HG02970 (cell line): ENCODE results near the gene TMEM80.
A peak's percentile ranks its signal among the peaks of the same experiment; 100 is the strongest.
"Not testable (repeated sequence)": the region's sequence is repeated elsewhere in the genome, so short reads cannot be mapped to it uniquely, and the experiment has no call there.

Experiments used
- ATAC-seq: cut with Tn5 transposase; IDR thresholded peaks from one replicate; pipeline ENCODE4 v1.9.1; 2021; ENCODE audit warnings: mild to moderate bottlenecking, moderate library complexity, moderate number of reproducible peaks; ENCODE audit not compliant: unreplicated experiment, low FRiP score

The TMEM80 gene

GRCh38 chr11:695538-696248, at the start of gene TMEM80:
TMEM80 (plus strand) TSS chr11:695816; CDS start chr11:695828, 12 bp downstream.
- ATAC-seq = peak; percentile 75

DNA sequence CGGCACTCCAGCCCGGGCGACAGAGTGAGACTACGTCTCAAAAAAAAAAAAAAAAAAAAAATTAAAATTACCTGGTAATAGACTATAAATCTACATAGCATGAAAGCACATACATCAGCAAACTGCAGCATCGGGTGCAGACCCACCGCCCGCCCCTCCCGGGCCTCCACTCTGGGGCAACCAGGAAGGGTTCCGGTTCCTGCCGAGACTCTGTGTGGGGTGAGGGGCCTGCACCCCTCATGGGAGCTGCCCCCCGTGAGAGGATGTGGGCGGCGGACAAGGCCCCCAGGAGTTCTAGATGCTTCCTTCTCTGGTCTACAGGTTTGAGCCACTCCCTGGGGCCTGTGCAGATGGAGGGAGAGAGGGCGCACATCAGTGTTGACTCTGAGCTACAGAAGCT, 49.4 kb upstream of the TMEM80 start:
- ATAC-seq = no peak

- not testable (repeated sequence) for ATAC-seq
Observed at GRCh38 chr11:647672-648158, 47.9 kb upstream of the TMEM80 start.

DNA sequence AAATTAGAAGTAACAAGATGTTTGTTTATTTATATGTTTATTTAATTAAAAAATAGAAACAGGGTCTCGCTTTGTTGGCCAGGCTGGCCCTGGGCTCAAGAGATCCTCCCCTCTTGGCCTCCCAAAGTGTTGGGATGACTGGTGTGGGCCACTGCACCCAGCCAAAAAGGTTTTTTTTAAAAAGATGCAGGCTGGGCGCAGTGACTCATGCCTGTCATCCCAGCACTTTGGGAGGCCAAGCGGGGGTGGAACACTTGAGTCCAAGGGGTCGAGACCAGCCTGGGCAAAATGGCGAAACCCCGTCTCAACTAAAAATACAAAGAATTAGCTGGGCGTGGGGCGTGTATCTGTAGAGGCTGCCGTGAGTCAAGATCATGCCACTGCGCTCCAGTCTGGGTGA, 45.1 kb upstream of the TMEM80 start:
- ATAC-seq = no peak

DNA sequence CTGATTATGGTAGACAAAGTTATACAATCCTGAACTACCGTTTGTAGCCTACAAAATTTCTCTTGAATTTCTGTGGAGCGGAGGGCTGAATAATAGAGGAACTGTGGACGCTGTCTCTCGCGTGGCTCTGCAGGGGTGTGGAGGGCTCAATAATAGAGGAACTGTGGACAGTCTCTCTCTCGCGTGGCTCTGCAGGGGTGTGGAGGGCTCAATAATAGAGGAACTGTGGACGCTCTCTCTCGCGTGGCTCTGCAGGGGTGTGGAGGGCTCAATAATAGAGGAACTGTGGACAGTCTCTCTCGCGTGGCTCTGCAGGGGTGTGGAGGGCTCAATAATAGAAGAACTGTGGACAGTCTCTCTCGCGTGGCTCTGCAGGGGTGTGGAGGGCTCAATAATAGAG, 42.5 kb upstream of the TMEM80 start:
- ATAC-seq = not testable (repeated sequence)

DNA sequence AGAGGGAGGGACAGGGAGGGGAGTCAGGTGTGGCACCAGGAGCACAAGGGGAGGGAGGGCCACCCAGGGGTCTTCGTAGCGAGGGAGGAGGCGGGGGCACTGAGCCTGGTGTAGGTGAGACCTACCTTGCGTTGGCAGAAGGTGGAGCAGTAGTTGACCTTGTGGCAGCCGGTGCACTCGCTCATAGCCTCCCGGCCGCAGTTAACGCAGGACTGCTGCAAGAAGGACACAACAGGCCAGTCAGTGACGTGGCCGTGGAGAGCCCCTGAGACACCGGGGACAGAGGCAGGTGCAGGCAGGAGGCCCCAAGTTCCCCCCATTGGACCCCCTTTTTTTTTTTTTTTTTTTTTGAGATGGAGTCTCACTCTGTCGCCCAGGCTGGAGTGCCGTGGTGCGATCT, 41.8 kb upstream of the TMEM80 start:
- no peak for ATAC-seq

GRCh38 chr11:654444-654843, 41.2 kb upstream of the TMEM80 start:
- ATAC-seq = not testable (repeated sequence)

DNA sequence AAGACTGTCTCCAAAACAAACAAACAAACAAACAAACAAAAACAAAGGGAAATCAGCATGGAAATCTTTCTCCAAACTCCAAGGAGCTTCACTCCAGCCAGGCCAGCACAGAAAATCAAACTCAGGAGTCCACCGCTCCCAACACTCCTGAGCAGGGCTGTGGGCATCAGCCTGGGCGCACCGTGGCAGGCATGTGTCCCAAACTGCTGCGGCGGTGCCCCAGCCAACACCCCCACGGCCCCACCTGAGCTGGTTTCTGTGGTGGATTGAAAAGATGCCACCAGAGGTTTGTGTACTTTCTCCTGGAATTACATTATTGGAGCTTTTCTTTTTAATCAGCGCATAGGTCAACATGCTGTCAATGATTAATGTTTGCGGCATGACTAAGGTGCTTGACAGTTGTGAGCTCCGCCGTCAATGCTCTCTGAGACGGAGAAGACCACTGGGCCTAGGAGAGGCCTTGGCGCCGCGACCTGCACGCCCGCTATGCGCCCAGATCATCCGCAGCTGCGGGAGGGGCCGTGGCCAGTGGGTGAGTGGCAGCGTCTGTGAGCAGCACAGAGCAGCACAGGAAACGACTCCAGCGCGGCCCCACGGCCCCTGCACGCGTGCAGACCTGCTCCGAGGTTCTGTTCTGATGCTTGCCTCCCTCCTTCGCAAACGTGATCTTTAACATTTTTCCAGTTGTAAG, 40.4 kb upstream of the TMEM80 start:
- no peak for ATAC-seq

GRCh38 chr11:656426-656825, 39.2 kb upstream of the TMEM80 start:
- no peak for ATAC-seq

- no peak for ATAC-seq
Observed at GRCh38 chr11:656866-657265, 38.8 kb upstream of the TMEM80 start.

GRCh38 chr11:657691-658126, 37.9 kb upstream of the TMEM80 start:
- no peak for ATAC-seq

GRCh38 chr11:659532-660085, 36.0 kb upstream of the TMEM80 start:
- ATAC-seq = no peak

GRCh38 chr11:660281-660680, 35.3 kb upstream of the TMEM80 start:
- no peak for ATAC-seq

DNA sequence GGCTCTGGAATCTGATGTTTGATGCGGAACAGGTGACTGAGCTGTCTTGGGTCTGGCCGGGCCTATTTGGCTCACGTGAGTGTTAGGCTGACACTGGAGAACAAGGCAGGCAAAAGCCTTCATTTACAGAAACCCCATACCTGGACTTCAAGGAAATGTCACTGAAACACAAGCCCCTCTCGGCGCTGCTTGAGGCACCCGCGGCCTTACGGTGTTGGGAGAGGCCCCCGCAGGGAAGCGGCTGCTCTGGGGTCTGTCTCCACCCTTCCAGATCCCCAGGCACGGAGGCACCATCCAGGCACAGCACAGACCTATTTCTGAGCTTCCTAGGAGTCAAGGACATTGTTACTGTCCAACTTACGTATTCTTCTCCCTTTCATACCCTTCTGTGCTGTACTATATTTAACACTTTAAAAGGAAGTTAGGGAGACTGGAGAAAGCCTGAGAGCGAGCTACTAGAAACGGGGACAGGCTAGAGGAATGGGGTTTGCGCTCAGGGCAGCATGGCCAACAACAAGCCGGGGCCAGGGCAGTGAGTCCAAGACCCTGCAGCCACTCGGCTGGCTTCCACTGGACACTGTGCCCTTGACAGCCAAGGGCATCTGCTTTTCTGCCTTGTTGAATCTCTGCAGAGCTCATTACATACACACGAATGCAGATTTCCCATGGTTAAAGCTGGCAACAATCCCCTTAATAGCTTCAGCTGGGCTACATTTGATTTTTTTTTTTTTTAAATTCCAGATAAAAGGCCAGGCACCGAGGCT, 34.8 kb upstream of the TMEM80 start:
- ATAC-seq = no peak

DNA sequence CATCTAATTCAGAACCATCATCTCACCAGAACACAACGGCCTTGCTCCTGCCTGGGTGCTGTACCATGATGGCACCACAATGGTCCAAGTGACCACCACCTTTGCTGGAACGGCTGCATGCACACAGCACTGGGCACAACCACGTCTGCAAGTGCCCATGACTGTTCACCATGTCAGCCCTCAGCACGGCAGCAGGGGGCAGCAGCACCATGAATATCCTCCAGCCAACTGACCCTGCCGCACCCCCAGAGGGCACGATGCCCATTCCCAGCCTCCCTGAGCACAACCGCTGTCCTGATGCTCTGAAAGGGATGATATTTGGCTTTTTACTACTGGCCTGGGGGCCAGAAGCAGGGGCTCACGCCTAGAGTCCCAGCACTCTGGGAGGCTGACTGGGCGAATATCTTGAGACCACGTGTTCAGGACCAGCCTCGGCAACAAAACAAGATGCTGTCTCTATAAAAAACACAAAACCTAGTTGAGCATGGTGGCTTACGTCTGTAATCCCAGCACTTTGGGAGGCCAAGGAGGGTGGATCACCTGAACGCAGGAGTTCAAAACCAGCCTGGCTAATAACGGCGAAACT, 32.8 kb upstream of the TMEM80 start:
- ATAC-seq = no peak

DNA sequence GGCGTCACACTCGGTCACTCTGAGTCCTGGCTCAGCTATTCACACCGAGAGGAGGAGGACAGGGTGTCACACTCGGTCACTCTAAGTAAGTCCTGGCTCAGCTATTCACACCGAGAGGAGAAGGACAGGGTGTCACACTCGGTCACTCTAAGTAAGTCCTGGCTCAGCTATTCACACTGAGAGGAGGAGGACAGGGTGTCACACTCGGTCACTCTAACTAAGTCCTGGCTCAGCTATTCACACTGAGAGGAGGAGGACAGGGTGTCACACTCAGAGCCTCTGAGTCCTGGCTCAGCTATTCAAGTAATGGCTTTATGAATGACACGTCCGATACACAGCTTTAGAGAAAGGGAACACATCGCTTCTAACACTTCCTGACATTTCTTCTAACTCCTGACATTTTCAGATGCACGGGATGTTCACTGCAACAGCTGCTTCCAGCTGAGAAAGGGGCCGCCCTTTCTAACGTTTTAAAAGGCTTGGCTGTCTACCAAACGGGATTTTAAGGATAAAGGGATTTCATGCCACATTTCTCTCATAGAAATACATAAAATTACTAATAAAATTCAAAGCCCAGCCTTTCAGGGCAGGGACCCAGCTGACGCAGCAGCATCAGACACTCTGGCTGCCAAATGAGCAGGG, 30.4 kb upstream of the TMEM80 start:
- ATAC-seq = no peak

DNA sequence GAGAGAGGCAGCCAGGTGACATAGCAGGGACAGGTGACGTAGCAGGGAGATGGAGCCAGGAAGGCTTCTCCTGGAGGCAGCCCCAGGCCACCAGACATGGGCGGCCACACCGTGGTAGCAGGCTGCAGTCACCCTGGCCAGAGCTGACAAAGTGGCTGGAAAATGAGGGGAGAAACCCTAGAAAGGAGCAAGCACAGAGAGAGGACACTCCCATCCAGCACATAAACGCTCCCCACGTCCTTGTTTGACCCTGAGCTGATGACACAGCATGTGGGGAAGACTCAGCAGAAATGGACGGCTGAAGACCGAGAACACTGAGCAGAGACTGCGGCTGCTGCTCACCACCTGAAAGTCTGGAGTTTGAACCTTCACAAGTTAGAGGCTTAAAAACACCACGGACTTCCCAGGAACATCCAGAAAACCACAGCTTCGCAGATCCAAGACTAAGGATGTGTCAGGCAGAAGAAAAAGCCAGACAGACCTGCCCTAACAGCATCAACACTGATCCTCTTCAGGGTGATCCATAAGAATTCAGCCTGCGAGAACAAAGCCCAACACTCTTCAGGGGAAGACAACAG, 29.8 kb upstream of the TMEM80 start:
- ATAC-seq = no peak

DNA sequence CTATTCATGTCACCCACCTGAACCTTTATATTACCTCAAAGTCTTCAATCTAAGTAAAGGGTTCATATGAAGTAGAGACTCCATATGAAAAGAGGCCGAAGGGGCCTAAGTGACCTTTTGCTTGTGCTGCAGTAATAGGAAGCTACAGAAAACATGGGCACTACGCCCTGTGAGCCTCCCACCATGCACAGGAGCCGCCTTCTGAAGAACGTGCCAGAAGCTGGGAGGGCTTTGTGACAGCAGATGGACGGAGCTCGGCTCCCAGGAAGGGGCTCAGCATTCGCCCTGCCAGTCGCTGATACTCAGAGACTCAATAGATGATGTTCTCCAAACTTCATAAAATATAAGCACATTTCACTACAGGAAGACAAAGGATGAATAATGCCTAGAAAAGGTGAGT, 21.8 kb upstream of the TMEM80 start:
- no peak for ATAC-seq

DNA sequence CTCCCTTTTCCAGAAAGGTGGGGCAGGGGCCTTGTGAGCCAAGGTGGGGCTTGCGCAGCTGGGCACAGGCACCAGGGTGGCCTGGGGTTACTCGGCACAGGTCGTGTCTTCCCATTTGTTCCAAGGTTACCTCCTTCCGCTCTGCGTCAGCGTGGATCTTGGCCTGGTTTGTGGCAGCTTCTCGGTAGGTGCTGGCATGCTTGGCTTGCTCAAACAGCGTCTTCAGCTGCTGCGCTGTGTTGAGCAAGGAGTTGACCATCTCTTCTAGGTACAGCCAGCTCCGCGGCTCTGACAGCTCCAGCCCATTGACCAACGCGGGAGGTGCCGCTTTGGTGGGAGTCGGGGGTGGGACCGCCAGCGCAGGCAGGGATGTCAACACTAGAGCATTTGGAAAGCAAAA, 21.2 kb upstream of the TMEM80 start:
- no peak for ATAC-seq

DNA sequence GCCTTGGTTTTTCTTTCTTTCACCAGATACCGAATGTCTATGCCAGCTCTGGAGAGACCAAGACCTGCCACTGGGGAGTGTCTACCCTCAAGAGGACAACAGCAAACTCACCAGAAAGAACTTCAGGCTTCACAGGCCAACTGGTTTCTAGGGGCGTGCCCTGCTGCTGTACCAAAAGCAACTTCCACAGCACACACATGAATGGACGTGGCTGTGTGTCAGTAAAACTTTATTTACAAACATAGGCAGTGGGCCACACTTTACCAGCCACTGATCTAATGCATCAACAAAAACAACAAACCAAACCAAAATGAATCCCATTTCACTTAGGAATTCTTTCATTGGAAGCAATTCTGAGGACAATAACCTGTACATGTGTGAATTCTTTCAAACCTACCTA, 17.3 kb upstream of the TMEM80 start:
- no peak for ATAC-seq
